ENCODE results near the gene RPGRIP1.
A peak's percentile ranks its signal among the peaks of the same experiment; 100 is the strongest.

The RPGRIP1 gene

DNA sequence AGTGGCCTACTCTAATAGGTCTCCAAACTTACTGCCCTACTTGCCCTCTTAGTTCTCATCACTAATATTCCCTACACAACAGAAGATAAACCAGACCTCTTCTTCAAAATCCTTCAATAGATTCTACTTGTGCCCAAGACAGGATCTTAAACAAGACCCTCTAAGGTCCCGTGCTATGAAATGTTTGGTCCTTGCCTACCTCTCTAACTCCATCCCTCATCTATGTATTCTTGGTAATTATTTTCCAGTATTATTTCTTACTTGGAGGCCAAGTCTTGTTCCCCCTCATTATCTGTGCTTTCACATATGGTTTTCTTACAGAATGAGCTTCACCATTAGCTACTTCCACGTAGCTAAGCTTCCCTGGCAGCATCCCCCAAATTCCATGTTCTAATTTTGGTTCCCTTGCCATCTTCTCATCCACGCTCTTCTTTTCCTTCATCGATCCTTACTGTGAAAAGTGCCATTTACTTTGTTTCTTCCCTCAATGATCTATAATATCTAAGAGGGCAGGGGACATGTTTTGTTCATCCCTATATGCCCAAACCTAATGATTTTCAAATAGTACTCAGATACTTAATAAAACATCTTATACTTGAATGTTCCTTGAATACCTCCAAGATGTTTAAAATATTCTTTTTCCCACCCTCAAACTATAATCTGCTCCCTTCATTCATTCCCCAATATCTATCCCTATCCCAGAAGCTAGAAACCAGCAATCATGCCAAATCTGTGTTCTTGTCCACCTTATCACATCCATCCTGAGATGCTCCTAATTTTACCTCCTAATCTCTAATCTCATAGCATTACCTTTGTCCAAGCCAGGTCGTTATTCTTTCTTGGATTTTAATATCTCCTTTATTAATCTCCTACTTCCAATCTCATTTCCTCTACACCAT lies 20.7 kb upstream of the RPGRIP1 start:
- H3K27ac ChIP-seq (ENCODE audit: insufficient read depth in 1 of 2, low read depth in 1 of 2, low read length in 2 of 2, poor library complexity in 1 of 2, severe bottlenecking in 2 of 2), result peak overlapping the region in 1 of 2 experiments; percentile 16
- WGBS (ENCODE audit: insufficient coverage), result 95% methylated on average over 2 of the region's 5 CpGs
- no peaks in the 10 kb centered on the region for H3K27me3 ChIP-seq (replicated peaks in 2 of 5; ENCODE audit: control insufficient read depth in 4 of 5, insufficient read depth in 5 of 5, low read length in 4 of 5)
- no peak overlapping the region for H3K4me3 ChIP-seq (ENCODE audit: control insufficient read depth in 1 of 7, extremely low read depth in 1 of 7, insufficient read depth in 4 of 7, low read depth in 2 of 7, low read length in 6 of 7)
- POLR2A ChIA-PET, result interaction anchor here (0.8 kb wide), 1 partner anchor 13 kb away, joined by 3 read pairs; no protein-coding TSS in a partner anchor
- peaks cover 26 to 56% (median 30%) of the 10 kb centered on the region in 4 experiments for H3K4me1 ChIP-seq (ENCODE audit: control extremely low read depth in 1 of 4, control insufficient read depth in 4 of 4, insufficient read depth in 4 of 4, low read length in 3 of 4)
- H3K9me3 ChIP-seq (ENCODE audit: control extremely low read depth in 1 of 5, control insufficient read depth in 4 of 5, insufficient read depth in 2 of 5, low read depth in 1 of 5, low read length in 4 of 5), result no peaks in the 10 kb centered on the region
- H3K36me3 ChIP-seq (ENCODE audit: control insufficient read depth in 4 of 4, insufficient read depth in 4 of 4, low read length in 3 of 4), result peaks cover 29 to 84% (median 49%) of the 10 kb centered on the region in 4 experiments
- CTCF ChIA-PET, result interaction anchor here (0.6 to 1.2 kb wide), 2 partner anchors 15 to 124 kb away, joined by 3 read pairs; no protein-coding TSS in a partner anchor
- peak in 1 of 3 donors; percentile 12 for DNase-seq

- ChIA-PET POLR2A (no interaction called here), CTCF (no interaction called here)
- H3K27me3 ChIP-seq (replicated peaks in 2 of 5; ENCODE audit: control insufficient read depth in 4 of 5, insufficient read depth in 5 of 5, low read length in 4 of 5), result no peaks in the 10 kb centered on the region
- DNase-seq, result no peak
- no peak overlapping the region for H3K27ac ChIP-seq (ENCODE audit: insufficient read depth in 1 of 2, low read depth in 1 of 2, low read length in 2 of 2, poor library complexity in 1 of 2, severe bottlenecking in 2 of 2)
- no peak overlapping the region for H3K4me3 ChIP-seq (ENCODE audit: control insufficient read depth in 1 of 7, extremely low read depth in 1 of 7, insufficient read depth in 4 of 7, low read depth in 2 of 7, low read length in 6 of 7)
- WGBS (ENCODE audit: insufficient coverage), result 100% methylated on average over 1 of the region's 1 CpG
- H3K9me3 ChIP-seq (ENCODE audit: control extremely low read depth in 1 of 5, control insufficient read depth in 4 of 5, insufficient read depth in 2 of 5, low read depth in 1 of 5, low read length in 4 of 5), result no peaks in the 10 kb centered on the region
- H3K4me1 ChIP-seq (ENCODE audit: control extremely low read depth in 1 of 4, control insufficient read depth in 4 of 4, insufficient read depth in 4 of 4, low read length in 3 of 4), result peaks cover 30 to 77% (median 55%) of the 10 kb centered on the region in 4 experiments
- H3K36me3 ChIP-seq (ENCODE audit: control insufficient read depth in 4 of 4, insufficient read depth in 4 of 4, low read length in 3 of 4), result peaks cover 22 to 85% (median 52%) of the 10 kb centered on the region in 4 experiments
These were observed 18.1 kb upstream of the RPGRIP1 start for GRCh38 chr14:21261824-21262223.

DNA sequence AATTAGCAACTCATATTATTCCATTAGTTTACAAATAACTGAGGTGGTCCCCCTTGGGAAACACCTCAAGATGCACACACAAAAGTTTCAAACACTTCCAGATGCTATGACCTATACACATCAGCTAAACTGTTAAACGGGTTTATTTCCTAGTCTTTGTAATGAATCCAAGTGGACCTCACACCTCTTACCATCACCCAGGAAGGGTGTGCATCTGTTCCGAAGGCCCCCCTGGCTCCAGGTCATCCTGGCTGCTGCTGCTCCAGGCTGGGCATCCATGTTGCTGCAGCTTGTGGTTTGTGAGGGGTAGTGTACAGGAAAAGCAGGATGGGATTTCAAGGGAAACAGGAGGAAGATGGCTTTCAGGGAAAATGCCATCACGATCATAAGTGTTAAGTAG lies 17.5 kb upstream of the RPGRIP1 start:
- Histone ChIP-seq H3K36me3 (ENCODE audit: control insufficient read depth in 4 of 4, insufficient read depth in 4 of 4, low read length in 3 of 4) (peaks cover 22 to 82% (median 50%) of the 10 kb centered on the region in 4 experiments), H3K9me3 (ENCODE audit: control extremely low read depth in 1 of 5, control insufficient read depth in 4 of 5, insufficient read depth in 2 of 5, low read depth in 1 of 5, low read length in 4 of 5) (no peaks in the 10 kb centered on the region), H3K4me1 (ENCODE audit: control extremely low read depth in 1 of 4, control insufficient read depth in 4 of 4, insufficient read depth in 4 of 4, low read length in 3 of 4) (peaks cover 30 to 77% (median 57%) of the 10 kb centered on the region in 4 experiments), H3K4me3 (ENCODE audit: control insufficient read depth in 1 of 7, extremely low read depth in 1 of 7, insufficient read depth in 4 of 7, low read depth in 2 of 7, low read length in 6 of 7) (peak overlapping the region in 2 of 7 experiments; percentile 30 to 44), H3K27ac (ENCODE audit: insufficient read depth in 1 of 2, low read depth in 1 of 2, low read length in 2 of 2, poor library complexity in 1 of 2, severe bottlenecking in 2 of 2) (no peak overlapping the region), H3K27me3 (replicated peaks in 2 of 5; ENCODE audit: control insufficient read depth in 4 of 5, insufficient read depth in 5 of 5, low read length in 4 of 5) (no peaks in the 10 kb centered on the region)
- POLR2A ChIA-PET, result no interaction called here
- 100% methylated on average over 1 of the region's 3 CpGs for WGBS (ENCODE audit: insufficient coverage)
- CTCF ChIA-PET, result no interaction called here
- no peak for DNase-seq

DNA sequence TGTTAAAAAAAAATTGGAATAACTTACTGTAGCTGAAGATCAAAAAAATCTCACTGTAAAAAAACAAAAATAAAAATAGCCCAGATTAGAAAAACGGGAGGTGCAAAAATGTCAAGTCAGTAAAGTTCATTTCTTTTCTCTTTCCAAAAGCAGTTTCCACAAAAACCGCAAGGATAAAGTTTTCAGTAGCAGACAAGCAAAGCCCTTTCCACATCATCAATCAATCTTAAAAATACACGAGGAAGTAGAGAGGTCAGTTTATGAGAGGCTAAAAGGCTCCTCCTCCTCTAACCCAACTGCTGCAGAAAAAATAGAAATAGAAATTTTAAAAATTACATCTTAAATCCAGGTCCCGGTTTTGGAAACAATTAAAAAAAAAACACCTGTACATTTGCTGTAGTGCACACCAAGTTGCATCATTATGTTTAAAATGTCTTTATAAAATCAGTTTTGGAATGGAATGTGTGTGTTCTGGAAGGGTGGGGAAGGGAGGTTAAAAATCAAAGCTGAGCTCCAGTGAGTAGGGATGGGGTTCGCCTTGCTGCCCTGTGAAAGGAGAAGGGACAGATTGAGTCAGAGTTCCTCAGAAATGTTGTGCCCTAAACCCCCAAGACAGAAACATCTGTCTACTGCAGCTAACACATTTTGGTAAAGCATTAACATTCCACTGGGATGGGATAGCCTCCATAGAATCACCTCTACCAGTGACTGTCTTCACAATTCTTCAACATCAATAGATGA lies 16.4 kb upstream of the RPGRIP1 start:
- H3K4me3 ChIP-seq (ENCODE audit: control insufficient read depth in 1 of 7, extremely low read depth in 1 of 7, insufficient read depth in 4 of 7, low read depth in 2 of 7, low read length in 6 of 7), result peak overlapping the region in 5 of 7 experiments; percentile 7 to 47 (median 27)
- ChIA-PET POLR2A (no interaction called here), CTCF (no interaction called here)
- DNase-seq, result peak; percentile 53 to 82 (median 73)
- no peak overlapping the region for H3K27ac ChIP-seq (ENCODE audit: insufficient read depth in 1 of 2, low read depth in 1 of 2, low read length in 2 of 2, poor library complexity in 1 of 2, severe bottlenecking in 2 of 2)
- H3K36me3 ChIP-seq (ENCODE audit: control insufficient read depth in 4 of 4, insufficient read depth in 4 of 4, low read length in 3 of 4), result peaks cover 13 to 86% (median 48%) of the 10 kb centered on the region in 4 experiments
- no peaks in the 10 kb centered on the region for H3K27me3 ChIP-seq (replicated peaks in 2 of 5; ENCODE audit: control insufficient read depth in 4 of 5, insufficient read depth in 5 of 5, low read length in 4 of 5)
- H3K9me3 ChIP-seq (ENCODE audit: control extremely low read depth in 1 of 5, control insufficient read depth in 4 of 5, insufficient read depth in 2 of 5, low read depth in 1 of 5, low read length in 4 of 5), result no peaks in the 10 kb centered on the region
- peaks cover 34 to 77% (median 55%) of the 10 kb centered on the region in 4 experiments for H3K4me1 ChIP-seq (ENCODE audit: control extremely low read depth in 1 of 4, control insufficient read depth in 4 of 4, insufficient read depth in 4 of 4, low read length in 3 of 4)
- 48% methylated on average over 2 of the region's 5 CpGs for WGBS (ENCODE audit: insufficient coverage)

- no peaks in the 10 kb centered on the region for H3K9me3 ChIP-seq (ENCODE audit: control extremely low read depth in 1 of 5, control insufficient read depth in 4 of 5, insufficient read depth in 2 of 5, low read depth in 1 of 5, low read length in 4 of 5)
These were observed 15.7 kb upstream of the RPGRIP1 start for GRCh38 chr14:21264025-21264801.

GRCh38 chr14:21267431-21267845 lies 12.4 kb upstream of the RPGRIP1 start:
- peaks cover 33 to 68% (median 50%) of the 10 kb centered on the region in 4 experiments for H3K4me1 ChIP-seq (ENCODE audit: control extremely low read depth in 1 of 4, control insufficient read depth in 4 of 4, insufficient read depth in 4 of 4, low read length in 3 of 4)
- ChIA-PET POLR2A (no interaction called here), CTCF (interaction anchor here (2.3 kb wide), 1 partner anchor 11 kb away, joined by 15 read pairs; no protein-coding TSS in a partner anchor)
- WGBS (ENCODE audit: insufficient coverage), result 10% methylated on average over 6 of the region's 10 CpGs
- H3K4me3 ChIP-seq (ENCODE audit: control insufficient read depth in 1 of 7, extremely low read depth in 1 of 7, insufficient read depth in 4 of 7, low read depth in 2 of 7, low read length in 6 of 7), result peak overlapping the region in 6 of 7 experiments; percentile 84 to 100 (median 99)
- H3K27me3 ChIP-seq (replicated peaks in 2 of 5; ENCODE audit: control insufficient read depth in 4 of 5, insufficient read depth in 5 of 5, low read length in 4 of 5), result no peaks in the 10 kb centered on the region
- peaks cover 5 to 55% (median 26%) of the 10 kb centered on the region in 4 experiments for H3K36me3 ChIP-seq (ENCODE audit: control insufficient read depth in 4 of 4, insufficient read depth in 4 of 4, low read length in 3 of 4)
- H3K9me3 ChIP-seq (ENCODE audit: control extremely low read depth in 1 of 5, control insufficient read depth in 4 of 5, insufficient read depth in 2 of 5, low read depth in 1 of 5, low read length in 4 of 5), result no peaks in the 10 kb centered on the region
- peak overlapping the region; percentile 98 to 99 for H3K27ac ChIP-seq (ENCODE audit: insufficient read depth in 1 of 2, low read depth in 1 of 2, low read length in 2 of 2, poor library complexity in 1 of 2, severe bottlenecking in 2 of 2)
- DNase-seq, result no peak

More at GRCh38 chr14:21264025-21264801, 15.7 kb upstream of the RPGRIP1 start:
- Histone ChIP-seq H3K27ac (ENCODE audit: insufficient read depth in 1 of 2, low read depth in 1 of 2, low read length in 2 of 2, poor library complexity in 1 of 2, severe bottlenecking in 2 of 2) (peak overlapping the region in 1 of 2 experiments; percentile 36), H3K4me3 (ENCODE audit: control insufficient read depth in 1 of 7, extremely low read depth in 1 of 7, insufficient read depth in 4 of 7, low read depth in 2 of 7, low read length in 6 of 7) (peak overlapping the region in 4 of 7 experiments; percentile 7 to 47 (median 28)), H3K36me3 (ENCODE audit: control insufficient read depth in 4 of 4, insufficient read depth in 4 of 4, low read length in 3 of 4) (peaks cover 10 to 79% (median 41%) of the 10 kb centered on the region in 4 experiments), H3K4me1 (ENCODE audit: control extremely low read depth in 1 of 4, control insufficient read depth in 4 of 4, insufficient read depth in 4 of 4, low read length in 3 of 4) (peaks cover 35 to 71% (median 50%) of the 10 kb centered on the region in 4 experiments), H3K27me3 (replicated peaks in 2 of 5; ENCODE audit: control insufficient read depth in 4 of 5, insufficient read depth in 5 of 5, low read length in 4 of 5) (no peaks in the 10 kb centered on the region)
- CTCF ChIA-PET, result interaction anchor here (2.2 kb wide), 1 partner anchor 10 kb away, joined by 20 read pairs; no protein-coding TSS in a partner anchor
- POLR2A ChIA-PET, result no interaction called here
- DNase-seq, result peak; percentile 50 to 72 (median 59)
- 60% methylated on average over 1 of the region's 4 CpGs for WGBS (ENCODE audit: insufficient coverage)

All from common myeloid progenitor, CD34-positive (primary cell).